ENCODE data around the gene LIF.
A peak's percentile ranks its signal among the peaks of the same experiment; 100 is the strongest.

Gene LIF

GRCh38 chr22:30262112-30262511 lies 15.6 kb upstream of the LIF start:
- POLR2A ChIA-PET (ENCODE audit: low non-redundant PET): no interaction called here
- peak overlapping the region; percentile 27; the same call in 1 of the 2 replicates for H3K27ac ChIP-seq
- no peak for DNase-seq (ENCODE audit: low spot score)
- CTCF ChIA-PET: interaction anchor here (1.6 kb wide), 1 partner anchor 125 kb away, joined by 5 read pairs; the partner anchor contains the start of gene RNF215
- no peak for TF ChIP-seq CTCF (conservative IDR thresholded peaks at IDR 0.05; ENCODE audit: low read depth)

- H3K27ac ChIP-seq: peak overlapping the region; percentile 27; the same call in 1 of the 2 replicates
- no peak for TF ChIP-seq CTCF (conservative IDR thresholded peaks at IDR 0.05; ENCODE audit: low read depth)
- ChIA-PET CTCF (interaction anchor here (1.1 kb wide), 1 partner anchor 126 kb away, joined by 3 read pairs; no protein-coding TSS in a partner anchor), POLR2A (ENCODE audit: low non-redundant PET) (no interaction called here)
- DNase-seq (ENCODE audit: low spot score): no peak
These were observed 14.6 kb upstream of the LIF start for GRCh38 chr22:30261134-30261533.

GRCh38 chr22:30260682-30261081 lies 14.1 kb upstream of the LIF start:
- ChIA-PET POLR2A (ENCODE audit: low non-redundant PET) (no interaction called here), CTCF (interaction anchor here (1.1 kb wide), 1 partner anchor 127 kb away, joined by 3 read pairs; no protein-coding TSS in a partner anchor)
- peak overlapping the region; percentile 27; the same call in 1 of the 2 replicates for H3K27ac ChIP-seq
- DNase-seq (ENCODE audit: low spot score): no peak
- no peak for TF ChIP-seq CTCF (conservative IDR thresholded peaks at IDR 0.05; ENCODE audit: low read depth)

- DNase-seq (ENCODE audit: low spot score): no peak
- ChIA-PET CTCF (no interaction called here), POLR2A (ENCODE audit: low non-redundant PET) (no interaction called here)
- no peak overlapping the region for H3K27ac ChIP-seq
- no peak for TF ChIP-seq CTCF (conservative IDR thresholded peaks at IDR 0.05; ENCODE audit: low read depth)
These were observed 13.7 kb upstream of the LIF start for GRCh38 chr22:30260276-30260675.

GRCh38 chr22:30254314-30254713 lies 7.8 kb upstream of the LIF start:
- TF ChIP-seq CTCF (conservative IDR thresholded peaks at IDR 0.05; ENCODE audit: low read depth): no peak
- no peak overlapping the region for H3K27ac ChIP-seq
- ChIA-PET CTCF (interaction anchor here (1.9 to 2.2 kb wide), 2 partner anchors 146 to 150 kb away, joined by 13 to 22 read pairs; no protein-coding TSS in a partner anchor), POLR2A (ENCODE audit: low non-redundant PET) (no interaction called here)
- DNase-seq (ENCODE audit: low spot score): no peak

GRCh38 chr22:30253205-30253852 lies 6.8 kb upstream of the LIF start:
- DNase-seq (ENCODE audit: low spot score): no peak
- TF ChIP-seq CTCF (conservative IDR thresholded peaks at IDR 0.05; ENCODE audit: low read depth): no peak
- CTCF ChIA-PET: no interaction called here
- no peak overlapping the region for H3K27ac ChIP-seq
- POLR2A ChIA-PET (ENCODE audit: low non-redundant PET): no interaction called here
